Measurements from ENCODE around the gene POLR3F. TPM values are rescaled to one million over a fixed set of nuclear protein-coding genes. Genes with fewer than 3 reads are reported as not detected.
"Not testable (repeated sequence)": the region's sequence is repeated elsewhere in the genome, so short reads cannot be mapped to it uniquely, and the experiment has no call there.

The POLR3F gene
- total RNA-seq, 1 donor from 2014 or later = 9.3 TPM

GRCh38 chr20:18514127-18514526 lies 46.9 kb downstream of the POLR3F start:
- TF ChIP-seq CTCF (IDR thresholded peaks at IDR 0.05) = no peak
- H3K4me3 Mint-ChIP-seq (ENCODE audit: unreplicated experiment) = no peak overlapping the region
- no peak overlapping the region for H3K27ac Mint-ChIP-seq (ENCODE audit: unreplicated experiment)
- H3K4me1 Mint-ChIP-seq (ENCODE audit: low read depth) = peaks cover 7% of the 10 kb centered on the region
- H3K9me3 Mint-ChIP-seq (ENCODE audit: low read depth) = no peaks in the 10 kb centered on the region
- no peaks in the 10 kb centered on the region for H3K27me3 Mint-ChIP-seq (ENCODE audit: low read depth)
- no peak for DNase-seq (ENCODE audit: low spot score)
- H3K36me3 Mint-ChIP-seq (ENCODE audit: low read depth) = peaks cover 20% of the 10 kb centered on the region

GRCh38 chr20:18515973-18516372 lies 48.8 kb downstream of the POLR3F start:
- Mint-ChIP-seq H3K4me3 (ENCODE audit: unreplicated experiment) (no peak overlapping the region), H3K4me1 (ENCODE audit: low read depth) (peaks cover 3% of the 10 kb centered on the region), H3K9me3 (ENCODE audit: low read depth) (no peaks in the 10 kb centered on the region), H3K27ac (ENCODE audit: unreplicated experiment) (no peak overlapping the region), H3K27me3 (ENCODE audit: low read depth) (no peaks in the 10 kb centered on the region), H3K36me3 (ENCODE audit: low read depth) (peaks cover 19% of the 10 kb centered on the region)
- TF ChIP-seq CTCF (IDR thresholded peaks at IDR 0.05) = no peak
- no peak for DNase-seq (ENCODE audit: low spot score)

- H3K4me1 Mint-ChIP-seq (ENCODE audit: low read depth); H3K27ac Mint-ChIP-seq (ENCODE audit: unreplicated experiment); H3K9me3 Mint-ChIP-seq (ENCODE audit: low read depth); H3K27me3 Mint-ChIP-seq (ENCODE audit: low read depth); DNase-seq (ENCODE audit: low spot score); H3K4me3 Mint-ChIP-seq (ENCODE audit: unreplicated experiment): not testable (repeated sequence)
- peaks cover 16% of the 10 kb centered on the region for H3K36me3 Mint-ChIP-seq (ENCODE audit: low read depth)
Measured at GRCh38 chr20:18522066-18522465, 54.9 kb downstream of the POLR3F start.

- H3K36me3 Mint-ChIP-seq (ENCODE audit: low read depth) = peaks cover 21% of the 10 kb centered on the region
- no peaks in the 10 kb centered on the region for H3K27me3 Mint-ChIP-seq (ENCODE audit: low read depth)
- no peak overlapping the region for H3K27ac Mint-ChIP-seq (ENCODE audit: unreplicated experiment)
Measured at GRCh38 chr20:18523066-18523465, 55.9 kb downstream of the POLR3F start.

GRCh38 chr20:18524646-18525045 lies 57.5 kb downstream of the POLR3F start:
- Mint-ChIP-seq H3K9me3 (ENCODE audit: low read depth) (no peaks in the 10 kb centered on the region), H3K4me3 (ENCODE audit: unreplicated experiment) (no peak overlapping the region), H3K27me3 (ENCODE audit: low read depth) (no peaks in the 10 kb centered on the region), H3K36me3 (ENCODE audit: low read depth) (peaks cover 33% of the 10 kb centered on the region), H3K4me1 (ENCODE audit: low read depth) (peaks cover 7% of the 10 kb centered on the region), H3K27ac (ENCODE audit: unreplicated experiment) (no peak overlapping the region)
- TF ChIP-seq CTCF (IDR thresholded peaks at IDR 0.05) = no peak
- DNase-seq (ENCODE audit: low spot score) = no peak

More at GRCh38 chr20:18523066-18523465, 55.9 kb downstream of the POLR3F start:
- H3K4me1 Mint-ChIP-seq (ENCODE audit: low read depth) = peaks cover 7% of the 10 kb centered on the region
- no peak for DNase-seq (ENCODE audit: low spot score)
- H3K9me3 Mint-ChIP-seq (ENCODE audit: low read depth) = no peaks in the 10 kb centered on the region
- TF ChIP-seq CTCF (IDR thresholded peaks at IDR 0.05) = no peak
- H3K4me3 Mint-ChIP-seq (ENCODE audit: unreplicated experiment) = no peak overlapping the region

GRCh38 chr20:18526761-18527160 lies 59.6 kb downstream of the POLR3F start:
- H3K4me3 Mint-ChIP-seq (ENCODE audit: unreplicated experiment); DNase-seq (ENCODE audit: low spot score); H3K4me1 Mint-ChIP-seq (ENCODE audit: low read depth); H3K27me3 Mint-ChIP-seq (ENCODE audit: low read depth); H3K9me3 Mint-ChIP-seq (ENCODE audit: low read depth); H3K27ac Mint-ChIP-seq (ENCODE audit: unreplicated experiment): not testable (repeated sequence)
- H3K36me3 Mint-ChIP-seq (ENCODE audit: low read depth) = peaks cover 45% of the 10 kb centered on the region

All from chondrocyte (in vitro differentiated cells).